NCI-H526 treated with DMSO at 0.1 percent for 48 hours (cell line): ENCODE data around the gene ZMAT3.
"Not testable (repeated sequence)": the region's sequence is repeated elsewhere in the genome, so short reads cannot be mapped to it uniquely, and the experiment has no call there.

Experiments used
- DNase-seq: peaks from one replicate; lab custom pipeline; 2025; lab: John Stamatoyannopoulos, UW

ZMAT3 gene

GRCh38 chr3:179068779-179069530 lies 2.7 kb downstream of the ZMAT3 start:
- DNase-seq = no peak

- no peak for DNase-seq
Measured at GRCh38 chr3:179067839-179068238, 3.8 kb downstream of the ZMAT3 start.

- no peak for DNase-seq
Measured at GRCh38 chr3:179067291-179067690, 4.3 kb downstream of the ZMAT3 start.

- DNase-seq = no peak
Measured at GRCh38 chr3:179063945-179064560, 7.6 kb downstream of the ZMAT3 start.

- no peak for DNase-seq
Measured at GRCh38 chr3:179056326-179056725, 15.3 kb downstream of the ZMAT3 start.

GRCh38 chr3:179054565-179054964 lies 17.0 kb downstream of the ZMAT3 start:
- DNase-seq = not testable (repeated sequence)

- DNase-seq = no peak
Measured at GRCh38 chr3:179046497-179047353, 24.9 kb downstream of the ZMAT3 start.

- no peak for DNase-seq
Measured at GRCh38 chr3:179045719-179046402, 25.7 kb downstream of the ZMAT3 start.

GRCh38 chr3:179038899-179039251 lies 32.7 kb downstream of the ZMAT3 start:
- DNase-seq = not testable (repeated sequence)

- no peak for DNase-seq
Measured at GRCh38 chr3:179038216-179038898, 33.3 kb downstream of the ZMAT3 start.

GRCh38 chr3:179037351-179037750 lies 34.3 kb downstream of the ZMAT3 start:
- DNase-seq = no peak

- no peak for DNase-seq
Measured at GRCh38 chr3:179036626-179037300, 34.8 kb downstream of the ZMAT3 start.

- DNase-seq = no peak
Measured at GRCh38 chr3:179036226-179036625, 35.4 kb downstream of the ZMAT3 start.

- no peak for DNase-seq
Measured at GRCh38 chr3:179035232-179035631, 36.4 kb downstream of the ZMAT3 start.

- not testable (repeated sequence) for DNase-seq
Measured at GRCh38 chr3:179033304-179033657, 38.3 kb downstream of the ZMAT3 start.

- DNase-seq = not testable (repeated sequence)
Measured at GRCh38 chr3:179032454-179033303, 38.9 kb downstream of the ZMAT3 start.

- DNase-seq = no peak
Measured at GRCh38 chr3:179029096-179029495, 42.5 kb downstream of the ZMAT3 start.

GRCh38 chr3:179028408-179028807 lies 43.2 kb downstream of the ZMAT3 start:
- DNase-seq = no peak

- DNase-seq = no peak
Measured at GRCh38 chr3:179027326-179027900, 44.2 kb downstream of the ZMAT3 start.

GRCh38 chr3:179026636-179027035 lies 45.0 kb downstream of the ZMAT3 start:
- no peak for DNase-seq
